CD4-positive, alpha-beta memory T cell (primary cell): ENCODE results near the gene PRPF31. TPM values are rescaled to one million over a fixed set of nuclear protein-coding genes. Genes with fewer than 3 reads are reported as not detected.
"Not testable (repeated sequence)": the region's sequence is repeated elsewhere in the genome, so short reads cannot be mapped to it uniquely, and the experiment has no call there.

ENCODE experiments used
- CTCF ChIA-PET: fragments of 350-600 bp; sonication (Branson Sonifier 250); formaldehyde crosslinking; loops from one replicate; lab custom pipeline; 2021; ENCODE audit warnings: inconsistent platforms; ENCODE audit not compliant: partially characterized antibody; lab: Charles Lee
- POLR2A ChIA-PET: fragments of 350-600 bp; sonication (Branson Sonifier 250); formaldehyde crosslinking; loops from one replicate; lab custom pipeline; 2021; ENCODE audit not compliant: partially characterized antibody; lab: Charles Lee
- DNase-seq, 5 donors: peaks; one replicate each; pipeline versions ENCODE4 v3.0.0 to v3.0.0-alpha.2; 2020 to 2022; ENCODE audit warnings: mixed read lengths in 1 of 5
- H3K27ac ChIP-seq: one replicate; pipeline ENCODE4 v1.7.0; 2013; ENCODE audit warnings: low read depth, low read length
- H3K27me3 ChIP-seq: 2 replicates; pipeline ENCODE4 v1.7.0; 2013; ENCODE audit warnings: mild to moderate bottlenecking, low read length, moderate library complexity; ENCODE audit not compliant: insufficient read depth
- H3K36me3 ChIP-seq: 2 replicates; pipeline ENCODE4 v1.7.0; 2013; ENCODE audit warnings: mild to moderate bottlenecking, low read length, moderate library complexity; ENCODE audit not compliant: insufficient read depth
- H3K4me1 ChIP-seq: 2 replicates; pipeline ENCODE4 v1.7.0; 2013; ENCODE audit warnings: mild to moderate bottlenecking, low read length, moderate library complexity; ENCODE audit not compliant: insufficient read depth
- H3K4me3 ChIP-seq, 2 donors: one replicate each; pipeline ENCODE4 v1.7.0; 2013; ENCODE audit warnings: low read length in 2 of 2, mild to moderate bottlenecking in 1 of 2
- H3K9me3 ChIP-seq, 2 donors: one replicate each; pipeline ENCODE4 v1.7.0; 2013; ENCODE audit warnings: low read length in 2 of 2, control low read depth in 1 of 2; ENCODE audit not compliant: control insufficient read depth in 1 of 2
- H3K27ac Mint-ChIP-seq, 7 donors: one replicate each; pipeline ENCODE4 v1.8.0; 2020 to 2021; ENCODE audit warnings: mixed read lengths in 7 of 7, mild to moderate bottlenecking in 6 of 7, inconsistent platforms in 3 of 7, moderate library complexity in 3 of 7
- H3K27me3 Mint-ChIP-seq, 2 donors: one replicate each; pipeline ENCODE4 v1.8.0; 2020 to 2021; ENCODE audit warnings: mixed read lengths in 2 of 2
- H3K36me3 Mint-ChIP-seq, 2 donors: one replicate each; pipeline ENCODE4 v1.8.0; 2020 to 2021; ENCODE audit warnings: mixed read lengths in 2 of 2, inconsistent platforms in 1 of 2, mild to moderate bottlenecking in 1 of 2
- H3K4me1 Mint-ChIP-seq, 4 donors: one replicate each; pipeline ENCODE4 v1.8.0; 2020 to 2021; ENCODE audit warnings: mixed read lengths in 4 of 4, mild to moderate bottlenecking in 1 of 4
- H3K4me3 Mint-ChIP-seq, 8 donors: one replicate each; pipeline ENCODE4 v1.8.0; 2020 to 2021; ENCODE audit warnings: mixed read lengths in 8 of 8, mild to moderate bottlenecking in 7 of 8, moderate library complexity in 6 of 8, inconsistent platforms in 3 of 8
- H3K9me3 Mint-ChIP-seq, 8 donors: one replicate each; pipeline ENCODE4 v1.8.0; 2020 to 2021; ENCODE audit warnings: mixed read lengths in 8 of 8, mild to moderate bottlenecking in 5 of 8, inconsistent platforms in 3 of 8, moderate library complexity in 1 of 8
- intact Hi-C: fragments of 100-400 bp; cut with micrococcal nuclease; formaldehyde crosslinking; loops from one replicate; pipeline ENCODE4 v1.15.1; 2023
- polyA plus RNA-seq, 2 donors: library from polyadenylated mRNA; unstranded; fragments of 300-500 nt; fragmentation: Illumina TruSeq; gene quantifications; one replicate each; pipeline ENCODE4 v1.2.3, GENCODE V29; 2021
- total RNA-seq, 2 experiments: library from RNA; stranded (reverse); gene quantifications; one replicate each; pipeline ENCODE4 v1.2.3, GENCODE V29; 2021

Gene PRPF31
- total and polyA plus RNA-seq, 4 experiments from 2014 or later: 73.0 to 80.0 (median 78.3) TPM

DNA sequence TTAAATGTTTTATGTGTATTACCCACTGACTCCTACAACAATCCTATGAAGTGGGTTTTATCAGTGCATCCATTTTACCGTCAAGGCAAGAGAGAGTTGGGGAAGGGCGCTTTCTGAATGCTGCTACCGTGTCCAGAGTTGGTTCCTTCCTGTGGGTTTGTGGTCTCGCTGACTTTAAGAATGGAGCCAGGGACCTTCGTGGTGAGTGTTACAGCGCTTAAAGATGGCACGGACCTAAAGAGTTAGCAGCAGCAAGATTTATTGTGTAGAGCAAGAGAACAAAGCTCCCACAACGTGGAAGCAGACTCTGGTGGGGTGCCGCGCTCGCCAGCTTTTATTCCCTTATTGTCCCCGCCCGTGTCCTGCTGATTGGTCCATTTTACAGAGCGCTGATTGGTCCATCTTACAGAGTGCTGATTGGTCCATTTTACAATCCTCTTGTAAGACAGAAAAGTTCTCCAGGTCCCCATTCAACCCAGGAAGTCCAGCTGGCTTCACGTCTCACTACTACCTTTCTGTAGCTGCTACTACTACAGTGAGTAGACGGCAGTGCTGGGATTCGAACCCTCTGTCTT lies 21.0 kb upstream of the PRPF31 start:
- POLR2A ChIA-PET: interaction anchor here (2.0 to 6.2 kb wide), 2 partner anchors 21 to 42 kb away, joined by 19 to 49 read pairs; partner anchors contain the start of genes CNOT3, PRPF31 and TFPT
- no peaks in the 10 kb centered on the region for H3K9me3 ChIP-seq
- H3K4me3 Mint-ChIP-seq: peak overlapping the region in 4 of 8 donors; percentile 29 to 57 (median 46)
- no peak overlapping the region for H3K27ac ChIP-seq
- H3K27ac Mint-ChIP-seq: peak overlapping the region in 1 of 7 donors; percentile 66
- peaks cover 0 to 2% (median 0%) of the 10 kb centered on the region in 8 donors for H3K9me3 Mint-ChIP-seq
- no peaks in the 10 kb centered on the region for H3K27me3 ChIP-seq
- peaks cover 13% of the 10 kb centered on the region for H3K4me1 ChIP-seq
- no peaks in the 10 kb centered on the region for H3K36me3 ChIP-seq
- H3K4me1 Mint-ChIP-seq: peaks cover 5 to 20% (median 9%) of the 10 kb centered on the region in 4 donors
- intact Hi-C loops: no loop called here
- no peak for DNase-seq
- CTCF ChIA-PET: no interaction called here
- H3K4me3 ChIP-seq: no peak overlapping the region
- no peaks in the 10 kb centered on the region for H3K36me3 Mint-ChIP-seq
- peaks cover 8 to 9% of the 10 kb centered on the region in 2 donors for H3K27me3 Mint-ChIP-seq

DNA sequence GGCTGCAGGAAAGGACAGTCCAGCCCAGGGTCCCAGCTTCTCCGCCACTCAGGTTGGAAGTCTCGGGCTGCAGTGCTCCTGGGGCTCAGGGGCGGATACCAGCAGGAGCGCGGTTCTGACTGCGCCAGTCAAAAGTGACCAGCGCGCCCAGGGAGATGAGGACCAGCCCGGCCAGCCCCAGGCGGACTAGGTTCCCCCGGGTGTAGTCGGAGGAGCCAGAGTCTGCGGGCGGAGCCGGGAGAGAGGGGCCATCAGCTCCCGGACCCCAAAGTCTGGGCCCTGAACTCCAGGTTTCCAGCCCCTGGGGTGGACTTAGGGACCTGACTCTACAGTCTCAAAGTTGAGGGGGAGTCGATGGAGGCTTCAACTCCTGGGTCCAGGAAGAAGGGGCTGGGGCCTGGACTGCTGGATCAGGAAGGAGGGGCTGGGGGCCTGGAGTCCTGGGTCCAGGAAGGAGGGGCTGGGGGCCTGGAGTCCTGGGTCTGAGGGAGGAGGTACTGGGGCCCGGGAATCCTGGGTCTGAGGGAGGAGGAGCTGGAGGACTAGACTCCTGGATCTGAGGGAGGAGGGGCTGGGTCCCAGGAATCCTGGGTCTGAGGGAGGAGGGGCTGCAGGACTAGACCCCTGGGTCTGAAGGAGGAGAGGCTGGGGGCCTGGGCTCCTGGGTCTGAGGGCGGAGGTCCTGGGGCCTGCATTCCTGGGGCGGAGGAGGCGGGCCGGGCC lies 20.3 kb upstream of the PRPF31 start:
- POLR2A ChIA-PET: interaction anchor here (0.6 to 6.2 kb wide), 6 partner anchors 9 to 95 kb away, joined by 3 to 49 read pairs (median 4); partner anchors contain the start of genes CNOT3, LENG1, MBOAT7 and PRPF31
- CTCF ChIA-PET: interaction anchor here (0.8 to 1.0 kb wide), 6 partner anchors 9 to 254 kb away, joined by 3 to 5 read pairs (median 4); partner anchors contain the start of genes PRPF31 and TFPT
- no peaks in the 10 kb centered on the region for H3K36me3 Mint-ChIP-seq
- Histone ChIP-seq H3K27ac (peak overlapping the region; percentile 29), H3K4me3 (peak overlapping the region in 1 of 2 donors; percentile 41), H3K9me3 (no peaks in the 10 kb centered on the region), H3K36me3 (no peaks in the 10 kb centered on the region), H3K4me1 (peaks cover 13% of the 10 kb centered on the region), H3K27me3 (no peaks in the 10 kb centered on the region)
- peak overlapping the region in 4 of 8 donors; percentile 4 to 72 (median 50) for H3K4me3 Mint-ChIP-seq
- peaks cover 5 to 20% (median 9%) of the 10 kb centered on the region in 4 donors for H3K4me1 Mint-ChIP-seq
- H3K27me3 Mint-ChIP-seq: peaks cover 8% of the 10 kb centered on the region in 2 donors
- H3K27ac Mint-ChIP-seq: peak overlapping the region in 1 of 7 donors; percentile 66
- H3K9me3 Mint-ChIP-seq: peaks cover 0 to 2% (median 0%) of the 10 kb centered on the region in 8 donors
- DNase-seq: no peak
- intact Hi-C loops: no loop called here

DNA sequence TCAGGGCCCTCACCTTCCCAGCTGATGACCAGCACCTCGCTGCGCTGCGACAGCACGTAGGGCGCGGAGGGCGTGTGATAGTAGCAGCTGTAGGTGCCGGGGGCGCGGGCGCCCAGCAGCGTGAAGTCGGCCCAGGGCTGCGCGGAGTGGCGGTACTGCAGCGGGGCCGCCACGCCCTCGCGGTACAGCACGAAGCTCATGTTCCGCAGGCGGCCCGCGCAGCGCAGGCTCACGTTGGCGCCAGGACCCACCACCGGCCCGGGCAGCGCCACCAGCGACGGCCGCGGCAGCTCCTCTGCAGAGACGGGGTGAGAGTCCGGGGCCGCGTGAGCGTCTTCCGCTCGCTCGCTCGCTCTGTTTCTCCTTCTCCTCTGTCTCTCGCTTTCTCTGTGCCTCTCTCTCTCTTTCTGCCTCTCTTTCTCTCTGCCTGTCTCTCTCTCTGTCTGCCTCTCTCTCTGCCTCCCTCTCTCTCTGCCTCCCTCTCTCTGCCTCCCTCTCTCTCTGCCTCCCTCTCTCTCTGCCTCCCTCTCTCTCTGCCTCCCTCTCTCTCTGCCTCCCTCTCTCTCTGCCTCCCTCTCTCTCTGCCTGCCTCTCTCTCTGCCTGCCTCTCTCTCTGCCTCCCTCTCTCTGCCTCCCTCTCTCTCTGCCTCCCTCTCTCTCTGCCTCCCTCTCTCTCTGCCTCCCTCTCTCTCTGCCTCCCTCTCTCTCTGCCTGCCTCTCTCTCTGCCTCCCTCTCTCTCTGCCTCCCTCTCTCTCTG lies 19.5 kb upstream of the PRPF31 start:
- peak overlapping the region; percentile 72 to 87 (median 86) for H3K4me3 Mint-ChIP-seq
- not testable (repeated sequence) for H3K36me3 Mint-ChIP-seq, H3K27me3 Mint-ChIP-seq, H3K27me3 ChIP-seq, H3K9me3 ChIP-seq, H3K9me3 Mint-ChIP-seq, H3K36me3 ChIP-seq
- Histone ChIP-seq H3K4me3 (peak overlapping the region in 1 of 2 donors; percentile 41), H3K27ac (peak overlapping the region; percentile 29), H3K4me1 (peaks cover 13% of the 10 kb centered on the region)
- intact Hi-C loops: loop anchor here (1.0 kb wide), 1 partner anchor 227 kb away; no protein-coding TSS in a partner anchor
- H3K27ac Mint-ChIP-seq: peak overlapping the region; percentile 80 to 91 (median 88)
- DNase-seq: peak; percentile 44 to 61 (median 51)
- H3K4me1 Mint-ChIP-seq: peaks cover 5 to 20% (median 9%) of the 10 kb centered on the region in 4 donors
- CTCF ChIA-PET: interaction anchor here (0.6 to 1.0 kb wide), 7 partner anchors 10 to 303 kb away, joined by 3 to 5 read pairs (median 3); partner anchors contain the start of genes PRPF31 and TFPT
- POLR2A ChIA-PET: interaction anchor here (0.6 to 6.2 kb wide), 6 partner anchors 10 to 95 kb away, joined by 3 to 49 read pairs (median 4); partner anchors contain the start of genes CNOT3, LENG1, MBOAT7 and PRPF31

GRCh38 chr19:54096617-54097106 lies 18.9 kb upstream of the PRPF31 start:
- peak in 4 of 5 donors; percentile 30 to 50 (median 43) for DNase-seq
- Histone ChIP-seq H3K4me3 (no peak overlapping the region), H3K9me3 (no peaks in the 10 kb centered on the region), H3K4me1 (peaks cover 13% of the 10 kb centered on the region), H3K36me3 (no peaks in the 10 kb centered on the region), H3K27ac (no peak overlapping the region), H3K27me3 (no peaks in the 10 kb centered on the region)
- POLR2A ChIA-PET: interaction anchor here (6.2 kb wide), 1 partner anchor 18 kb away, joined by 49 read pairs; the partner anchor contains the start of genes PRPF31 and TFPT
- Mint-ChIP-seq H3K9me3 (peaks cover 0 to 2% (median 0%) of the 10 kb centered on the region in 8 donors), H3K4me1 (peaks cover 8 to 20% (median 10%) of the 10 kb centered on the region in 4 donors), H3K36me3 (no peaks in the 10 kb centered on the region), H3K4me3 (peak overlapping the region; percentile 29 to 87 (median 62)), H3K27ac (peak overlapping the region; percentile 45 to 91 (median 82)), H3K27me3 (peaks cover 6 to 7% of the 10 kb centered on the region in 2 donors)
- CTCF ChIA-PET: interaction anchor here (0.6 to 2.2 kb wide), 4 partner anchors 10 to 304 kb away, joined by 3 to 11 read pairs (median 3); partner anchors contain the start of genes PRPF31 and TFPT
- intact Hi-C loops: loop anchor here (1.0 kb wide), 1 partner anchor 227 kb away; no protein-coding TSS in a partner anchor

DNA sequence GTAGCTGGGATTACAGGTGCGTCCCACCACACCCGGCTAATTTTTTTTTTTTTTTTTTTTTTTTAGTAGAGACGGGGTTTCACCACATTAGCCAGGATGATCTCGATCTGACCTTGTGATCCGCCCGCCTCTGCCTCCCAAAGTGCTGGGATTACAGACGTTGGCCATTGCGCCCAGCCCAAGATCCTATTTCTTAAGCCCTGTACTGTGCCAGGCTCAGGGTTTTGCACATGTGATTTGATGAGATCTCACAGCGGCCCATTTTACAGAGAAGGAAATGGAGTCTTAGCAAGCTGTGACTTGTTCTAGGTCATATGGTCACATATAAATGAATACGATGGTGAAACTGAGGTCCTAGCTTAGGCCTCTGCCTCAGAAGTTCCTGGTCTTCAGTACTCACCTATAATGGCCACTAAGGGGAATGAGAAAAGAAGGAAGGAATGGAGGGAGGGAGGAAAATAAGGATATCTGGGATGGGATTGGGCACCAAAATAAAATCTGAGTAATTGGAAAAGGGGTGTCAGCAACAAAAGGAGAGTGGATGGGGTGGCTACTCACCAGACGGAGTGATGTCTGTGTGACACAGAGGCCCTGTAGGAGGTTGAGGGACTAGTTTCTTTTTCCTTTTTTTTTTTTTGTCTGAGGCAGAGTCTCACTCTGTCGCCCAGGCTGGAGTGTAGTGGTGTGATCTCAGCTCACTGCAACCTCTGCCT lies 16.2 kb upstream of the PRPF31 start:
- H3K4me3 ChIP-seq: no peak overlapping the region
- Mint-ChIP-seq H3K27ac (peak overlapping the region in 1 of 7 donors; percentile 77), H3K27me3 (peaks cover 3% of the 10 kb centered on the region in 2 donors), H3K4me3 (no peak overlapping the region), H3K9me3 (no peaks in the 10 kb centered on the region), H3K4me1 (peaks cover 13 to 37% (median 19%) of the 10 kb centered on the region in 4 donors), H3K36me3 (peaks cover 0 to 6% of the 10 kb centered on the region in 2 donors)
- H3K9me3 ChIP-seq: no peaks in the 10 kb centered on the region
- ChIA-PET CTCF (interaction anchor here (0.6 kb wide), 1 partner anchor 1305 kb away, joined by 4 read pairs; no protein-coding TSS in a partner anchor), POLR2A (interaction anchor here (1.4 to 6.2 kb wide), 2 partner anchors 16 to 60 kb away, joined by 5 to 49 read pairs; partner anchors contain the start of genes LENG1, PRPF31 and TFPT)
- H3K4me1 ChIP-seq: peaks cover 27% of the 10 kb centered on the region
- no peaks in the 10 kb centered on the region for H3K36me3 ChIP-seq
- DNase-seq: no peak
- intact Hi-C loops: no loop called here
- H3K27ac ChIP-seq: no peak overlapping the region
- H3K27me3 ChIP-seq: no peaks in the 10 kb centered on the region

- H3K4me3 ChIP-seq, H3K27ac Mint-ChIP-seq, DNase-seq, H3K36me3 ChIP-seq, H3K9me3 ChIP-seq, H3K36me3 Mint-ChIP-seq, POLR2A ChIA-PET, H3K9me3 Mint-ChIP-seq, H3K27ac ChIP-seq, H3K27me3 ChIP-seq, H3K4me3 Mint-ChIP-seq, H3K27me3 Mint-ChIP-seq: not testable (repeated sequence)
- peaks cover 14 to 35% (median 19%) of the 10 kb centered on the region in 4 donors for H3K4me1 Mint-ChIP-seq
- intact Hi-C loops: loop anchor here (10.0 kb wide), 1 partner anchor 1555 kb away; the partner anchor contains the start of gene U2AF2
- H3K4me1 ChIP-seq: peaks cover 30% of the 10 kb centered on the region
- CTCF ChIA-PET: interaction anchor here (0.6 kb wide), 1 partner anchor 1305 kb away, joined by 4 read pairs; no protein-coding TSS in a partner anchor
These were observed 15.7 kb upstream of the PRPF31 start for GRCh38 chr19:54099903-54100255.
